Sigmoid colon (tissue), 7 donors: Measurements from ENCODE around the gene YEATS4. TPM values are rescaled to one million over a fixed set of nuclear protein-coding genes. Genes with fewer than 3 reads are reported as not detected.
A peak's percentile ranks its signal among the peaks of the same experiment; 100 is the strongest.

Source experiments
- DNase-seq: peaks from one replicate; pipeline ENCODE4 v3.0.0-alpha.2; 2019
- H3K27ac ChIP-seq, 4 donors: fragments of 200-600 bp; sonication (generic); one replicate each; pipeline ENCODE4 v1.5.1; 2016 to 2019; ENCODE audit warnings: mild to moderate bottlenecking in 1 of 4
- H3K27me3 ChIP-seq, 3 donors: fragments of 200-600 bp; sonication (generic); one replicate each; pipeline ENCODE4 v1.5.1; 2019; ENCODE audit warnings: mild to moderate bottlenecking in 1 of 3
- H3K36me3 ChIP-seq, 4 donors: fragments of 200-600 bp; sonication (generic); one replicate each; pipeline ENCODE4 v1.5.1; 2016 to 2019
- H3K4me1 ChIP-seq, 4 donors: fragments of 200-600 bp; sonication (generic); one replicate each; pipeline ENCODE4 v1.5.1; 2017 to 2019
- H3K4me3 ChIP-seq, 4 donors: fragments of 200-600 bp; sonication (generic); one replicate each; pipeline ENCODE4 v1.5.1; 2017 to 2019; ENCODE audit warnings: mild to moderate bottlenecking in 2 of 4, moderate library complexity in 1 of 4
- H3K9me3 ChIP-seq, 4 donors: fragments of 200-600 bp in 3 of 4; sonication (generic) in 3 of 4; one replicate each; pipeline versions ENCODE4 v1.5.1 to v1.6.1; 2013 to 2019
- CTCF ChIP-seq, 4 experiments: fragments of 450-650 bp in 3 of 4; fragments of 200-600 bp in 1 of 4; IDR thresholded peaks; one replicate each; pipeline ENCODE4 v1.5.1; 2016 to 2019; ENCODE audit warnings: antibody characterized with exemption in 4 of 4, mild to moderate bottlenecking in 3 of 4, moderate library complexity in 2 of 4
- EP300 ChIP-seq, 4 donors: sonication (generic); formaldehyde crosslinking; IDR thresholded peaks; one replicate each; pipeline ENCODE4 v1.6.1; 2017; ENCODE audit warnings: antibody characterized with exemption in 4 of 4
- POLR2A ChIP-seq, 2 donors: fragments of 450-650 bp; IDR thresholded peaks; one replicate each; pipeline ENCODE4 v1.6.1; 2016; ENCODE audit warnings: antibody characterized with exemption in 2 of 2, mild to moderate bottlenecking in 2 of 2, moderate library complexity in 2 of 2
- POLR2AphosphoS5 ChIP-seq, 4 donors: sonication (generic); formaldehyde crosslinking; IDR thresholded peaks; one replicate each; pipeline ENCODE4 v1.6.1; 2017; ENCODE audit warnings: antibody characterized with exemption in 4 of 4
- WGBS, 2 donors: extraction: QIAGEN DNeasy Blood & Tissue Kit; methylation state at CpG; one replicate each; pipeline ENCODE4 v1.1.7; 2013; 5-methylcytosine and 5-hydroxymethylcytosine counted together
- intact Hi-C: fragments of 100-400 bp; cut with DNase I; formaldehyde crosslinking; loops from one replicate; pipeline ENCODE4 v1.15.1; 2023
- polyA plus RNA-seq, 3 donors: library from polyadenylated mRNA; stranded (reverse); fragments of 200-250 nt; gene quantifications; one replicate each; pipeline ENCODE4 v1.2.3, GENCODE V29; 2013
- total RNA-seq, 4 donors: library from RNA; depleted of rRNA; stranded (reverse); fragments of >200 nt; gene quantifications; one replicate each; pipeline ENCODE4 v1.1.0, GENCODE V29; 2016
- donor health status: healthy with polysubstance abuse.
- donor health status: Bipolar disorder and iron deficiency.
- donor health status: healthy.

The YEATS4 gene
- total and polyA plus RNA-seq, 7 donors = 13.3 to 61.2 (median 19.8) TPM

GRCh38 chr12:69321351-69321750 is 38.2 kb upstream of the YEATS4 start:
- H3K9me3 ChIP-seq = peaks cover 0 to 4% (median 0%) of the 10 kb centered on the region in 4 donors
- DNase-seq = no peak
- TF ChIP-seq EP300 (IDR thresholded peaks at IDR 0.05) (no peak), CTCF (IDR thresholded peaks at IDR 0.05) (no peak), POLR2AphosphoS5 (IDR thresholded peaks at IDR 0.05) (no peak), POLR2A (IDR thresholded peaks at IDR 0.05) (no peak)
- no peak overlapping the region for H3K27ac ChIP-seq
- intact Hi-C loops = no loop called here
- no peaks in the 10 kb centered on the region for H3K27me3 ChIP-seq
- no peak overlapping the region for H3K4me3 ChIP-seq
- H3K4me1 ChIP-seq = no peaks in the 10 kb centered on the region
- 79 to 94% methylated on average over 1 of the region's 1 CpG for WGBS, 2 donors
- no peaks in the 10 kb centered on the region for H3K36me3 ChIP-seq

- no peak for DNase-seq
- no peak for TF ChIP-seq POLR2AphosphoS5 (IDR thresholded peaks at IDR 0.05)
- TF ChIP-seq EP300 (IDR thresholded peaks at IDR 0.05) = no peak
- TF ChIP-seq POLR2A (IDR thresholded peaks at IDR 0.05) = no peak
- no peak for TF ChIP-seq CTCF (IDR thresholded peaks at IDR 0.05)
- no peak overlapping the region for H3K27ac ChIP-seq
- no peaks in the 10 kb centered on the region for H3K36me3 ChIP-seq
- no peaks in the 10 kb centered on the region for H3K9me3 ChIP-seq
- WGBS, 2 donors = 89 to 90% methylated on average over 2 of the region's 2 CpGs
- H3K4me1 ChIP-seq = no peaks in the 10 kb centered on the region
- H3K4me3 ChIP-seq = no peak overlapping the region
- intact Hi-C loops = no loop called here
- H3K27me3 ChIP-seq = no peaks in the 10 kb centered on the region
These were observed 34.6 kb upstream of the YEATS4 start for GRCh38 chr12:69324797-69325466.

- Histone ChIP-seq H3K4me1 (peaks cover 0 to 11% (median 2%) of the 10 kb centered on the region in 4 donors), H3K9me3 (no peaks in the 10 kb centered on the region), H3K36me3 (no peaks in the 10 kb centered on the region), H3K27me3 (peaks cover 0 to 7% (median 0%) of the 10 kb centered on the region in 3 donors), H3K27ac (no peak overlapping the region), H3K4me3 (no peak overlapping the region)
- intact Hi-C loops = no loop called here
- DNase-seq = no peak
- TF ChIP-seq EP300 (IDR thresholded peaks at IDR 0.05) (no peak), POLR2A (IDR thresholded peaks at IDR 0.05) (no peak), CTCF (IDR thresholded peaks at IDR 0.05) (no peak), POLR2AphosphoS5 (IDR thresholded peaks at IDR 0.05) (no peak)
- 79 to 89% methylated on average over 3 of the region's 3 CpGs for WGBS, 2 donors
These were observed 31.1 kb upstream of the YEATS4 start for GRCh38 chr12:69328426-69328825.

GRCh38 chr12:69329669-69330428 is 29.7 kb upstream of the YEATS4 start:
- H3K36me3 ChIP-seq = no peaks in the 10 kb centered on the region
- H3K27me3 ChIP-seq = peaks cover 0 to 7% (median 0%) of the 10 kb centered on the region in 3 donors
- WGBS, 2 donors = 9 to 30% methylated on average over 8 of the region's 8 CpGs
- TF ChIP-seq EP300 (IDR thresholded peaks at IDR 0.05) (no peak), CTCF (IDR thresholded peaks at IDR 0.05) (no peak), POLR2A (IDR thresholded peaks at IDR 0.05) (no peak), POLR2AphosphoS5 (IDR thresholded peaks at IDR 0.05) (no peak)
- DNase-seq = no peak
- intact Hi-C loops = no loop called here
- H3K27ac ChIP-seq = no peak overlapping the region
- no peaks in the 10 kb centered on the region for H3K9me3 ChIP-seq
- peaks cover 0 to 11% (median 2%) of the 10 kb centered on the region in 4 donors for H3K4me1 ChIP-seq
- peak overlapping the region in 2 of 4 donors; percentile 10 to 42 for H3K4me3 ChIP-seq
